MM.1S (cell line): ENCODE data around the gene AAK1.
A peak's percentile ranks its signal among the peaks of the same experiment; 100 is the strongest.

Experiments
- DNase-seq: peaks from one replicate; pipeline ENCODE4 v3.0.0-alpha.2; 2015
- H2AFZ ChIP-seq: fragments of 300-600 bp; sonication (generic); 2 replicates; pipeline ENCODE4 v1.6.0; 2016; ENCODE audit warnings: antibody characterized with exemption, low read length
- H3F3A ChIP-seq: fragments of 300-600 bp; sonication (generic); 2 replicates; pipeline ENCODE4 v1.6.1; 2016; ENCODE audit warnings: mild to moderate bottlenecking, antibody characterized with exemption, low read length, moderate library complexity, mixed read lengths; ENCODE audit not compliant: insufficient read depth
- H3K27ac ChIP-seq: fragments of 300-600 bp; sonication (generic); 2 replicates; pipeline ENCODE4 v1.5.1; 2016; ENCODE audit warnings: mild to moderate bottlenecking, low read length
- H3K27me3 ChIP-seq: fragments of 300-600 bp; sonication (generic); replicated peaks from 2 replicates; pipeline ENCODE4 v1.6.0; 2016; ENCODE audit warnings: low read length; ENCODE audit not compliant: insufficient read depth
- H3K36me3 ChIP-seq: fragments of 300-600 bp; sonication (generic); replicated peaks from 2 replicates; pipeline ENCODE4 v1.6.1; 2016; ENCODE audit warnings: mild to moderate bottlenecking, low read length, mixed read lengths; ENCODE audit not compliant: insufficient read depth
- H3K4me1 ChIP-seq: fragments of 300-600 bp; sonication (generic); 2 replicates; pipeline ENCODE4 v1.6.1; 2016; ENCODE audit warnings: low read length, mixed read lengths
- H3K4me2 ChIP-seq: fragments of 300-600 bp; sonication (generic); 2 replicates; pipeline ENCODE4 v1.6.0; 2016; ENCODE audit warnings: low read depth, low read length
- H3K4me3 ChIP-seq: fragments of 300-600 bp; sonication (generic); 2 replicates; pipeline ENCODE4 v1.5.1; 2016; ENCODE audit warnings: low read length, mixed read lengths
- H3K79me2 ChIP-seq: fragments of 300-600 bp; sonication (generic); 2 replicates; pipeline ENCODE4 v1.6.1; 2016; ENCODE audit warnings: mixed run types, low read length, mixed read lengths
- H3K9ac ChIP-seq: fragments of 300-600 bp; sonication (generic); 2 replicates; pipeline ENCODE4 v1.6.1; 2016; ENCODE audit warnings: low read length, mixed read lengths
- H3K9me2 ChIP-seq: fragments of 300-600 bp; sonication (generic); replicated peaks from 2 replicates; pipeline ENCODE4 v1.6.1; 2016; ENCODE audit warnings: mild to moderate bottlenecking, low read length, mixed read lengths; ENCODE audit not compliant: insufficient read depth
- H3K9me3 ChIP-seq: fragments of 300-600 bp; sonication (generic); replicated peaks from 2 replicates; pipeline ENCODE4 v1.6.1; 2016; ENCODE audit warnings: mild to moderate bottlenecking, low read length, mixed read lengths; ENCODE audit not compliant: insufficient read depth
- H4K20me1 ChIP-seq: fragments of 300-600 bp; sonication (generic); 2 replicates; pipeline ENCODE4 v1.6.1; 2016; ENCODE audit warnings: mild to moderate bottlenecking, low read length, moderate library complexity, mixed read lengths; ENCODE audit not compliant: insufficient read depth
- EZH2 ChIP-seq: fragments of 300-600 bp; sonication (generic); optimal IDR thresholded peaks from 2 replicates; pipeline ENCODE3; 2017; ENCODE audit warnings: low read depth, mild to moderate bottlenecking, antibody characterized with exemption, low read length, mixed read lengths
- EZH2phosphoT487 ChIP-seq: fragments of 300-600 bp; sonication (generic); IDR thresholded peaks from 2 replicates; pipeline ENCODE4 v1.6.1; 2018; ENCODE audit warnings: antibody characterized with exemption, low read length
- TF ChIP-seq, protein P1 (sequence below): fragments of 300-600 bp; sonication (generic); IDR thresholded peaks from 2 replicates; pipeline ENCODE4 v1.5.1; 2016; ENCODE audit warnings: antibody characterized with exemption, low read length, mixed read lengths

AAK1 gene

DNA sequence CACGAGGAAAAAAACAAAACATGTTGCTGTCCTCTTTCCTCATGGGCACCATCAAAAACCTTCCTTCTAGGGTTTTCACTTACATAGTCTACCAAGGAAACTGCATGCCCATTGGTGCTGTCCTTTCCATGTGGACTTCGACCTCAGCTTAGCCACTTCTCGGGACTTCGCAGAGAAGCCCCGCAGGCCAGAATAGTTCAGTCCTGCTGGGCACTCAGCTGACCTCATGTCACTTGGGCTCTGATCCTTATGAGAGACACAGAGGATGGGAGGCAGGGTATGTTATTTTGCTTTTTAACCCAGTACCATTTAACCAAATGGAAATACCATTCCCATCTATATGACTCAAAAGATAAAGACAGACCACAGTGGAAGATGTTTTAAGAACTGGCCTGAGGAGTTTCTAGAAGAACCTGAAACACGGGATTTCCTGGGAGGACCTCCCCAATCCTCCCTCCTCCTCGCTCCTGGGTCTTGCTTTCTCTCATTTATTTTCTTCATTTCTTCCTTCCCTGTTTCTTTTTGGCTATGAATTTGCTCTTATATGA lies 28.4 kb downstream of the AAK1 start:
- Histone ChIP-seq H3K79me2 (peaks cover 30% of the 10 kb centered on the region), H3K9me3 (no peaks in the 10 kb centered on the region), H3K4me2 (peak overlapping the region; percentile 36; the same call in 1 of the 2 replicates), H4K20me1 (no peaks in the 10 kb centered on the region), H3K4me1 (peaks cover 27% of the 10 kb centered on the region), H3F3A (peaks cover 11% of the 10 kb centered on the region; the same call in 1 of the 2 replicates), H3K27me3 (no peaks in the 10 kb centered on the region), H3K4me3 (no peak overlapping the region), H2AFZ (no peak overlapping the region), H3K27ac (no peak overlapping the region), H3K9ac (no peak overlapping the region), H3K9me2 (no peaks in the 10 kb centered on the region), H3K36me3 (no peaks in the 10 kb centered on the region)
- no peak for DNase-seq
- no peak for TF ChIP-seq EZH2
- TF ChIP-seq EZH2phosphoT487 = no peak
- TF ChIP-seq, protein P1, sequence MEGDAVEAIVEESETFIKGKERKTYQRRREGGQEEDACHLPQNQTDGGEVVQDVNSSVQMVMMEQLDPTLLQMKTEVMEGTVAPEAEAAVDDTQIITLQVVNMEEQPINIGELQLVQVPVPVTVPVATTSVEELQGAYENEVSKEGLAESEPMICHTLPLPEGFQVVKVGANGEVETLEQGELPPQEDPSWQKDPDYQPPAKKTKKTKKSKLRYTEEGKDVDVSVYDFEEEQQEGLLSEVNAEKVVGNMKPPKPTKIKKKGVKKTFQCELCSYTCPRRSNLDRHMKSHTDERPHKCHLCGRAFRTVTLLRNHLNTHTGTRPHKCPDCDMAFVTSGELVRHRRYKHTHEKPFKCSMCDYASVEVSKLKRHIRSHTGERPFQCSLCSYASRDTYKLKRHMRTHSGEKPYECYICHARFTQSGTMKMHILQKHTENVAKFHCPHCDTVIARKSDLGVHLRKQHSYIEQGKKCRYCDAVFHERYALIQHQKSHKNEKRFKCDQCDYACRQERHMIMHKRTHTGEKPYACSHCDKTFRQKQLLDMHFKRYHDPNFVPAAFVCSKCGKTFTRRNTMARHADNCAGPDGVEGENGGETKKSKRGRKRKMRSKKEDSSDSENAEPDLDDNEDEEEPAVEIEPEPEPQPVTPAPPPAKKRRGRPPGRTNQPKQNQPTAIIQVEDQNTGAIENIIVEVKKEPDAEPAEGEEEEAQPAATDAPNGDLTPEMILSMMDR = no peak

DNA sequence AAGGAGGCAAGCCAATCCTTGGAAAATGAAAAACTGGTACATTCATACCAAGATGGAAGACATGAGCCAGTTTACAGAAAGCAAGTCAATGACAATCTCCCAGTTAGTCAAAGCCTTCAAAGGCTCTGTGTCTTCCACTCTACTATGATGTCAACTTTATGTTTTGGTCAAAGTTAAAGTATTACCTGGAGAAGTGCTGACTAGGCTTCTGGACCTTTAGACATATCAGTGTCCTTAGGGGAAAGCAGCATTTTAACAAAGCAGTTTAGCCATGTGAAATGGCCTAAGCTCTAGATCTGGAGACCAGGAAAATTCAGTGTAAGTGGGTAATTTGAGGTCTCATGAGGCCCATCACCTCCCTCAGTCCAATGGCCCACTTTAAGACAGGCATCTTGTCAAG lies 30.8 kb downstream of the AAK1 start:
- Histone ChIP-seq H3K79me2 (peaks cover 19% of the 10 kb centered on the region), H3F3A (peaks cover 11% of the 10 kb centered on the region; the same call in 1 of the 2 replicates), H3K9ac (no peak overlapping the region), H2AFZ (no peak overlapping the region), H3K4me1 (peaks cover 27% of the 10 kb centered on the region), H3K27me3 (no peaks in the 10 kb centered on the region), H3K4me2 (no peak overlapping the region), H3K9me3 (no peaks in the 10 kb centered on the region), H3K36me3 (no peaks in the 10 kb centered on the region), H4K20me1 (no peaks in the 10 kb centered on the region), H3K4me3 (no peak overlapping the region), H3K27ac (no peak overlapping the region), H3K9me2 (no peaks in the 10 kb centered on the region)
- DNase-seq = no peak
- TF ChIP-seq EZH2 (no peak), EZH2phosphoT487 (no peak)
- TF ChIP-seq, protein P1 = no peak

DNA sequence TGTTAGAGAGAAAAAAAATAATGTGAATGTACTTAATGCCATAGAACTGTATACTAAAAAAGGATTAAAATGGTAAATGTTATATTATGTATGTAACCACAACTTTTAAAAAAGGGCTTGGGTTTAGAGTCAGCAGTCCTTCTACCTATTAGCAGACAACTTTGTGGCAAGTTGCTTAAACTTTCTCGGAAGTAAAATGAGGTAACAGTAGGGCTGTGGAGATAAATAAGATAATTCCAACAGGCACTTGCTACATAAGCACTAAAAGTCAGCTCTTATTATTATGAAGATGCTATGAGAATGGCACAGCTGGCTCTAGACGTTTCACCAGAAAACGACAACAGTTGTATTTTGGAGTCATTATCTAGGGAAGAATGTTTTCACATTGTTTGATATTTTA lies 31.3 kb downstream of the AAK1 start:
- Histone ChIP-seq H3K9me3 (no peaks in the 10 kb centered on the region), H3K4me1 (peaks cover 22% of the 10 kb centered on the region), H3K4me2 (no peak overlapping the region), H3F3A (peaks cover 11% of the 10 kb centered on the region; the same call in 1 of the 2 replicates), H3K27me3 (no peaks in the 10 kb centered on the region), H3K79me2 (peaks cover 24% of the 10 kb centered on the region), H2AFZ (no peak overlapping the region), H4K20me1 (no peaks in the 10 kb centered on the region), H3K9me2 (no peaks in the 10 kb centered on the region), H3K9ac (no peak overlapping the region), H3K4me3 (no peak overlapping the region), H3K36me3 (no peaks in the 10 kb centered on the region), H3K27ac (no peak overlapping the region)
- no peak for DNase-seq
- TF ChIP-seq, protein P1 = no peak
- TF ChIP-seq EZH2phosphoT487 = no peak
